Activated naive CD8-positive, alpha-beta T cell treated with anti-CD3 and anti-CD28 coated beads, Interleukin-2, amount 10 ng/mL, durations not matched to agents 7 days and 5 days (primary cell): Measurements from ENCODE around the gene TNPO3. TPM values are rescaled to one million over a fixed set of nuclear protein-coding genes. Genes with fewer than 3 reads are reported as not detected.

ENCODE experiments used
- ATAC-seq: fragments of 150-1000 bp; cut with Tn5 transposase; one replicate; pipeline ENCODE4 v1.10.0; 2021; ENCODE audit warnings: low read depth, moderate library complexity
- POLR2A ChIA-PET: fragments of 350-600 bp; sonication (Branson Sonifier 250); formaldehyde crosslinking; loops from one replicate; lab custom pipeline; 2021; ENCODE audit warnings: antibody characterized with exemption; lab: Charles Lee
- DNase-seq: peaks from one replicate; pipeline ENCODE4 v3.0.0; 2021
- H3K27ac Mint-ChIP-seq: one replicate; pipeline ENCODE4 v1.8.0; 2022; ENCODE audit warnings: mild to moderate bottlenecking, mixed read lengths
- H3K27me3 Mint-ChIP-seq: one replicate; pipeline ENCODE4 v1.8.0; 2022; ENCODE audit warnings: mild to moderate bottlenecking, moderate library complexity, mixed read lengths
- H3K36me3 Mint-ChIP-seq: one replicate; pipeline ENCODE4 v1.8.0; 2021; ENCODE audit warnings: mild to moderate bottlenecking, mixed read lengths
- H3K4me1 Mint-ChIP-seq: one replicate; pipeline ENCODE4 v1.8.0; 2021; ENCODE audit warnings: mixed read lengths
- H3K4me3 Mint-ChIP-seq: one replicate; pipeline ENCODE4 v1.8.0; 2022; ENCODE audit warnings: mild to moderate bottlenecking, moderate library complexity, mixed read lengths
- H3K9me3 Mint-ChIP-seq: one replicate; pipeline ENCODE4 v1.8.0; 2021; ENCODE audit warnings: mixed read lengths
- total RNA-seq, 2 experiments: library from RNA; stranded (reverse); gene quantifications; one replicate each; pipeline ENCODE4 v1.2.3, GENCODE V29; 2021

Gene TNPO3
- total RNA-seq, 2 experiments from 2014 or later = 43.0 to 43.9 TPM

- ATAC-seq (no peak), DNase-seq (no peak)
- Mint-ChIP-seq H3K36me3 (peaks cover 42% of the 10 kb centered on the region), H3K9me3 (no peaks in the 10 kb centered on the region), H3K27me3 (no peaks in the 10 kb centered on the region), H3K4me1 (peaks cover 14% of the 10 kb centered on the region), H3K27ac (no peak overlapping the region), H3K4me3 (no peak overlapping the region)
- POLR2A ChIA-PET = no interaction called here
These were observed 22.9 kb downstream of the TNPO3 start for GRCh38 chr7:129032017-129032416.

- peaks cover 14% of the 10 kb centered on the region for H3K4me1 Mint-ChIP-seq
These were observed 24.5 kb downstream of the TNPO3 start for GRCh38 chr7:129030440-129030839.

GRCh38 chr7:129024125-129024524 is 30.8 kb downstream of the TNPO3 start:
- no peak for DNase-seq
- ATAC-seq = no peak
- H3K4me1 Mint-ChIP-seq = peaks cover 12% of the 10 kb centered on the region
- POLR2A ChIA-PET = no interaction called here
- H3K27me3 Mint-ChIP-seq = no peaks in the 10 kb centered on the region
- no peak overlapping the region for H3K27ac Mint-ChIP-seq
- peaks cover 15% of the 10 kb centered on the region for H3K36me3 Mint-ChIP-seq
- H3K4me3 Mint-ChIP-seq = no peak overlapping the region
- no peaks in the 10 kb centered on the region for H3K9me3 Mint-ChIP-seq

More at GRCh38 chr7:129030440-129030839, 24.5 kb downstream of the TNPO3 start:
- ATAC-seq (no peak), DNase-seq (no peak)
- Mint-ChIP-seq H3K27me3 (no peaks in the 10 kb centered on the region), H3K36me3 (peaks cover 37% of the 10 kb centered on the region), H3K27ac (no peak overlapping the region), H3K4me3 (no peak overlapping the region), H3K9me3 (no peaks in the 10 kb centered on the region)
- POLR2A ChIA-PET = no interaction called here

- POLR2A ChIA-PET = interaction anchor here (0.7 kb wide), 1 partner anchor 283 kb away, joined by 3 read pairs; the partner anchor contains the start of gene CALU
- no peaks in the 10 kb centered on the region for H3K9me3 Mint-ChIP-seq
- H3K27ac Mint-ChIP-seq = no peak overlapping the region
- DNase-seq = no peak
- peaks cover 8% of the 10 kb centered on the region for H3K4me1 Mint-ChIP-seq
- H3K4me3 Mint-ChIP-seq = no peak overlapping the region
- ATAC-seq = no peak
- H3K36me3 Mint-ChIP-seq = peaks cover 8% of the 10 kb centered on the region
- H3K27me3 Mint-ChIP-seq = no peaks in the 10 kb centered on the region
These were observed 33.3 kb downstream of the TNPO3 start for GRCh38 chr7:129021656-129022055.

- Mint-ChIP-seq H3K27ac (no peak overlapping the region), H3K4me1 (peaks cover 9% of the 10 kb centered on the region), H3K9me3 (no peaks in the 10 kb centered on the region), H3K4me3 (no peak overlapping the region), H3K27me3 (no peaks in the 10 kb centered on the region), H3K36me3 (peaks cover 23% of the 10 kb centered on the region)
- no peak for DNase-seq
- no peak for ATAC-seq
- POLR2A ChIA-PET = no interaction called here
These were observed 36.9 kb downstream of the TNPO3 start for GRCh38 chr7:129017933-129018538.

- ATAC-seq (no peak), DNase-seq (no peak)
- no peaks in the 10 kb centered on the region for H3K9me3 Mint-ChIP-seq
- H3K4me3 Mint-ChIP-seq = no peak overlapping the region
- POLR2A ChIA-PET = no interaction called here
- no peaks in the 10 kb centered on the region for H3K27me3 Mint-ChIP-seq
- peaks cover 24% of the 10 kb centered on the region for H3K36me3 Mint-ChIP-seq
- no peak overlapping the region for H3K27ac Mint-ChIP-seq
- peaks cover 9% of the 10 kb centered on the region for H3K4me1 Mint-ChIP-seq
These were observed 37.6 kb downstream of the TNPO3 start for GRCh38 chr7:129017264-129017663.

GRCh38 chr7:129014501-129015101 is 40.3 kb downstream of the TNPO3 start:
- H3K27me3 Mint-ChIP-seq = no peaks in the 10 kb centered on the region
- H3K36me3 Mint-ChIP-seq = peaks cover 23% of the 10 kb centered on the region

GRCh38 chr7:129013048-129013724 is 41.7 kb downstream of the TNPO3 start:
- DNase-seq (no peak), ATAC-seq (no peak)
- Mint-ChIP-seq H3K27me3 (no peaks in the 10 kb centered on the region), H3K4me1 (peaks cover 15% of the 10 kb centered on the region), H3K4me3 (no peak overlapping the region), H3K9me3 (no peaks in the 10 kb centered on the region), H3K36me3 (peaks cover 27% of the 10 kb centered on the region), H3K27ac (no peak overlapping the region)
- POLR2A ChIA-PET = no interaction called here

More at GRCh38 chr7:129014501-129015101, 40.3 kb downstream of the TNPO3 start:
- H3K9me3 Mint-ChIP-seq = no peaks in the 10 kb centered on the region
- H3K27ac Mint-ChIP-seq = no peak overlapping the region
- H3K4me1 Mint-ChIP-seq = peaks cover 8% of the 10 kb centered on the region
- POLR2A ChIA-PET = no interaction called here
- H3K4me3 Mint-ChIP-seq = no peak overlapping the region
- no peak for DNase-seq
- no peak for ATAC-seq

GRCh38 chr7:129012641-129013040 is 42.3 kb downstream of the TNPO3 start:
- Mint-ChIP-seq H3K27ac (no peak overlapping the region), H3K9me3 (no peaks in the 10 kb centered on the region), H3K4me1 (peaks cover 15% of the 10 kb centered on the region), H3K27me3 (no peaks in the 10 kb centered on the region), H3K4me3 (no peak overlapping the region), H3K36me3 (peaks cover 30% of the 10 kb centered on the region)
- ATAC-seq (no peak), DNase-seq (no peak)
- POLR2A ChIA-PET = no interaction called here

- H3K4me3 Mint-ChIP-seq = no peak overlapping the region
- no peaks in the 10 kb centered on the region for H3K9me3 Mint-ChIP-seq
- DNase-seq (no peak), ATAC-seq (no peak)
- H3K27ac Mint-ChIP-seq = no peak overlapping the region
- H3K4me1 Mint-ChIP-seq = peaks cover 20% of the 10 kb centered on the region
- no peaks in the 10 kb centered on the region for H3K27me3 Mint-ChIP-seq
- POLR2A ChIA-PET = no interaction called here
- H3K36me3 Mint-ChIP-seq = peaks cover 36% of the 10 kb centered on the region
These were observed 44.8 kb downstream of the TNPO3 start for GRCh38 chr7:129010075-129010474.

- POLR2A ChIA-PET = no interaction called here
- ATAC-seq = no peak
- no peak for DNase-seq
- no peak overlapping the region for H3K4me3 Mint-ChIP-seq
- H3K36me3 Mint-ChIP-seq = peaks cover 34% of the 10 kb centered on the region
- no peaks in the 10 kb centered on the region for H3K27me3 Mint-ChIP-seq
- H3K9me3 Mint-ChIP-seq = no peaks in the 10 kb centered on the region
- peaks cover 20% of the 10 kb centered on the region for H3K4me1 Mint-ChIP-seq
- H3K27ac Mint-ChIP-seq = no peak overlapping the region
These were observed 45.5 kb downstream of the TNPO3 start for GRCh38 chr7:129009437-129009836.

- Mint-ChIP-seq H3K9me3 (no peaks in the 10 kb centered on the region), H3K4me3 (no peak overlapping the region), H3K27ac (peak overlapping the region; percentile 31), H3K36me3 (peaks cover 34% of the 10 kb centered on the region), H3K27me3 (no peaks in the 10 kb centered on the region), H3K4me1 (peaks cover 20% of the 10 kb centered on the region)
- POLR2A ChIA-PET = no interaction called here
- ATAC-seq (no peak), DNase-seq (no peak)
These were observed 46.1 kb downstream of the TNPO3 start for GRCh38 chr7:129008645-129009414.

- no peak overlapping the region for H3K4me3 Mint-ChIP-seq
- POLR2A ChIA-PET = no interaction called here
- H3K27me3 Mint-ChIP-seq = no peaks in the 10 kb centered on the region
- peaks cover 17% of the 10 kb centered on the region for H3K4me1 Mint-ChIP-seq
- H3K9me3 Mint-ChIP-seq = no peaks in the 10 kb centered on the region
- peaks cover 33% of the 10 kb centered on the region for H3K36me3 Mint-ChIP-seq
- H3K27ac Mint-ChIP-seq = no peak overlapping the region
- DNase-seq = no peak
- no peak for ATAC-seq
These were observed 47.3 kb downstream of the TNPO3 start for GRCh38 chr7:129007572-129007971.
